GM19240 (cell line): ENCODE data around the gene AFDN.
A peak's percentile ranks its signal among the peaks of the same experiment; 100 is the strongest.

Experiments
- DNase-seq: peaks from one replicate; pipeline ENCODE4 v3.0.0; 2011; ENCODE audit warnings: low spot score; ENCODE audit not compliant: insufficient read length

AFDN gene, protein sequence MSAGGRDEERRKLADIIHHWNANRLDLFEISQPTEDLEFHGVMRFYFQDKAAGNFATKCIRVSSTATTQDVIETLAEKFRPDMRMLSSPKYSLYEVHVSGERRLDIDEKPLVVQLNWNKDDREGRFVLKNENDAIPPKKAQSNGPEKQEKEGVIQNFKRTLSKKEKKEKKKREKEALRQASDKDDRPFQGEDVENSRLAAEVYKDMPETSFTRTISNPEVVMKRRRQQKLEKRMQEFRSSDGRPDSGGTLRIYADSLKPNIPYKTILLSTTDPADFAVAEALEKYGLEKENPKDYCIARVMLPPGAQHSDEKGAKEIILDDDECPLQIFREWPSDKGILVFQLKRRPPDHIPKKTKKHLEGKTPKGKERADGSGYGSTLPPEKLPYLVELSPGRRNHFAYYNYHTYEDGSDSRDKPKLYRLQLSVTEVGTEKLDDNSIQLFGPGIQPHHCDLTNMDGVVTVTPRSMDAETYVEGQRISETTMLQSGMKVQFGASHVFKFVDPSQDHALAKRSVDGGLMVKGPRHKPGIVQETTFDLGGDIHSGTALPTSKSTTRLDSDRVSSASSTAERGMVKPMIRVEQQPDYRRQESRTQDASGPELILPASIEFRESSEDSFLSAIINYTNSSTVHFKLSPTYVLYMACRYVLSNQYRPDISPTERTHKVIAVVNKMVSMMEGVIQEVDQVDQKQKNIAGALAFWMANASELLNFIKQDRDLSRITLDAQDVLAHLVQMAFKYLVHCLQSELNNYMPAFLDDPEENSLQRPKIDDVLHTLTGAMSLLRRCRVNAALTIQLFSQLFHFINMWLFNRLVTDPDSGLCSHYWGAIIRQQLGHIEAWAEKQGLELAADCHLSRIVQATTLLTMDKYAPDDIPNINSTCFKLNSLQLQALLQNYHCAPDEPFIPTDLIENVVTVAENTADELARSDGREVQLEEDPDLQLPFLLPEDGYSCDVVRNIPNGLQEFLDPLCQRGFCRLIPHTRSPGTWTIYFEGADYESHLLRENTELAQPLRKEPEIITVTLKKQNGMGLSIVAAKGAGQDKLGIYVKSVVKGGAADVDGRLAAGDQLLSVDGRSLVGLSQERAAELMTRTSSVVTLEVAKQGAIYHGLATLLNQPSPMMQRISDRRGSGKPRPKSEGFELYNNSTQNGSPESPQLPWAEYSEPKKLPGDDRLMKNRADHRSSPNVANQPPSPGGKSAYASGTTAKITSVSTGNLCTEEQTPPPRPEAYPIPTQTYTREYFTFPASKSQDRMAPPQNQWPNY (N-terminal part only)

DNA sequence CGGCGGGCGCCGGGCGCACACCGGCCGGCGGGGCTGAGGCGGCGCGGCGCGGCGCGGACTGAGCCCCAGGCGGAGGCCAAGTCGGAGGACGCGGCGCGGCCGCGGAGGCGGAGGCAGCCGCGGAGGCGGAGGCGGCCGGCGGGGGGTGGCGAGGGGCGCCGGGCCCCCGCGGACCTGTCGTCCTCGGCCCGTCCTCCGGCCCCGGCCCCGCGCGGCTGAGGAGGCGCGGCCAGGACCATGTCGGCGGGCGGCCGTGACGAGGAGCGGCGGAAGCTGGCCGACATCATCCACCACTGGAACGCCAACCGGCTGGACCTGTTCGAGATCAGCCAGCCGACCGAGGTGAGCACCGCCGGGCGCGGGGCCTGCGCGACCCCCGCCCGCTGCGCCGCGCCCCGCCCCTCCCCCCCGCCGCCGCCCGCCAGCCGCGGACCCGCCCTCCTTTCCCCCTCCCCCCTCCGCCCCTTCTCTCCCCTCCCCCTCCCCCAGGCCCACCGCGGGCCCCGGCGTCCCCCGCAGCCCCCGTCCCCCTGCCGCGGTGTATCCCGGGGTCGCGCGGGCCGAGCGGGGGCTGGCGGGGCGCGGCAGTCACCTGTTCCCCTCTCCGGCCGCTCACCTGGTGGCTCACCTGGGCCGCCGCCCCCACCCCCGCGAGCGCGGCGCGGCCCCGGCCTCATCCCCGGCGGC lies at the start of gene AFDN:
Gene AFDN, plus strand, starts transcription at position 16 of the 687 bp plus-strand sequence. Its CDS starts 222 bp downstream, at position 238.
- DNase-seq = peak; percentile 67

DNA sequence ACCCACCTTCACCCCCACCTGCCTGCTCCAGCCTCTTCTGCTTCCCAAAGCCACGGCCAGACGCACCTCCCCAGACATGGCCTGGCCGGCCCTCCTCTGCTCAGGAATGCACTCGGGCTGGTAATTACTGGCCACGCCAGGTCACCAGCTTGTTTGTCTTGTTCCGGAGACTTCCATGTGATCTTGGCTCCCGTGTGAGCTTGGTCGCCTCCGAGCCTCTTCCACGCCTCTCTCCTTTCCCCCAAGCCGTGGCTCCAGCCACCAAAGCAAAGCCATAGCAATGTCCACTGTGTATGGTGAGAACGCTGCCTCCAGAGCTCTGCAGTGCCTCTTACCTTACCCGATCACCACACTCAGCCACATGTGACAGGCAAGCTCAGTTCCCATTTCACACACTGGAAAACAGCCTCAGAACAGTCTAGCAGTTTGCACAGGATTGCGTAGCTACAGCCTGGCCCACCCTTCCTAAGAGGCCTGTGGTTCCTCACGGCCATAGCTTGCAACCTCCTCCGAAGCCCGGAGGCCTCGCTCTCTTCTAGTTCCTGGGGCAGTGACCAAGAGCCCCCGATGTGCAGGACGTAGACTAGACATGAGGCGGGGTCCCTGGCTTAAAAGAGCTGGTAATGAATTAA lies 48.1 kb upstream of the AFDN start:
- no peak for DNase-seq

DNA sequence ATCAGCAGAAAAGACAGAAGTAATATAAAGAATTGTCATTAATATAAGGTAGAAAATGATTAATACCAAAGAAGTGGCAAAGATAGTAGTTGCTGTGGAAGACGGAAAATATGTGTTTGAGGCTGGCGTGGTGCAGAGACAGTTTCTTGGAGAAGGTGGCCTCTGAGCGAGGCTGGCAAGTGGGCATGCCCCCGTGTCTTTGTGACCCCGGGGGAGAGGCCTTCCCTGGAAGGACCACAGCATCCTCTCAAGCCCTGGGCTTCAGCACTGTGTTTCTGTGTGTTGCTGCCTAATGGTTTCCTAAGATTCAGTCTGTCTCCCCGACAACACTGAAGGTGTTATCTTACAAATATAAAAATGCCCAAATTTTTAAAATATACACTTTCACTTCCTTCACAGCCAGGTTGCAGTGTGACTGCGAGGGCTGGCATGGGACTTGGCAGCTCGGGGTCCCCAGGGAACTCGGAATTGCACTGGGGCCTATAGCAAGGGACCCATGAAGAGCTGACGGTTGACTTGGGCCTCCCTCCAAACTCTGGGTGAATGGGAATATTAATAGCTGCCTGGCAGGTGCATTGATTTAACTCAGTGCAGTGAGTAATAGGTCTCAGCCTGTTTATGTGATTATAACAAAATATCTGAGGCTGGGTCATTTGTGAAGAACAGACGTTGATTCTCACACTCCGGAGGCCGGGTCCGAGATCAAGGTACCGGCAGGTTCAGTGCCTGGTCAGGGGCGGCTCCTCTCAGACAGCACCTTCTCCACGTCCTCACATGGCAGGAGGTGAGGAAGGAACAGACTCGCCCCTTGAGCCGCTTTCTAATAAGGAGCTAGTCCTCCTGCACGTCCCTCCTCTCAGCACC lies 47.4 kb upstream of the AFDN start:
- no peak for DNase-seq

DNA sequence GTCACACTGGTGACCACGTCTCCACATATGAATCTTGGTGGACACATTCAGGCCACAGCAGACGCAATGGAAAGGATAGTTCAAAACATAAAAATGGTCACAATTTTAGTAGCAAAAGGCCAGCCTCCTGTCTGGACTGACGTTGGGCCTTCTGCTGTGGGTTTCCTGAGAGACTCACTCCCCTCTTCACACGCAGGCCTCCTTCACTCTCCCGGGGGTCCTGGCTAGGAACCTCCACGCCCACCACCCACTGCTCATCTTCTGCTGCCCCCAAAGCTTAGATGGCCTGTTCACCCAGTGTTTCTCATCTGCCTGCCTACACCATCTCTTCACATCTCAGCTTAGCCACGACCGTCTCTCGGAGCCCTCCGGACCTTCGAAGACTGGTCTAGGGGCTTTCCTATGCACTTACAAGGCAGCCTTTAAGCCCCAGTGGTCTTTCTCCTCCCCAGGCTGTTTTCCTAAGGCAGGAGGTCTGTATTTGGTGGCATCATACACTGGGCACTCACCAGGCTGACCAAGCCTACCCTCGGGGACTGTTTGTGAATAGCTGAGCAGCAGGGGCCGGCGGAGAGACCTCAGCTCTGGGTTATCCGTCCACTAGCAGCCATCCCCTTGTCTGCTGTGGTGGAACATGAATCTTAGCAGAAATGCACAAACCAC lies 46.6 kb upstream of the AFDN start:
- no peak for DNase-seq

DNA sequence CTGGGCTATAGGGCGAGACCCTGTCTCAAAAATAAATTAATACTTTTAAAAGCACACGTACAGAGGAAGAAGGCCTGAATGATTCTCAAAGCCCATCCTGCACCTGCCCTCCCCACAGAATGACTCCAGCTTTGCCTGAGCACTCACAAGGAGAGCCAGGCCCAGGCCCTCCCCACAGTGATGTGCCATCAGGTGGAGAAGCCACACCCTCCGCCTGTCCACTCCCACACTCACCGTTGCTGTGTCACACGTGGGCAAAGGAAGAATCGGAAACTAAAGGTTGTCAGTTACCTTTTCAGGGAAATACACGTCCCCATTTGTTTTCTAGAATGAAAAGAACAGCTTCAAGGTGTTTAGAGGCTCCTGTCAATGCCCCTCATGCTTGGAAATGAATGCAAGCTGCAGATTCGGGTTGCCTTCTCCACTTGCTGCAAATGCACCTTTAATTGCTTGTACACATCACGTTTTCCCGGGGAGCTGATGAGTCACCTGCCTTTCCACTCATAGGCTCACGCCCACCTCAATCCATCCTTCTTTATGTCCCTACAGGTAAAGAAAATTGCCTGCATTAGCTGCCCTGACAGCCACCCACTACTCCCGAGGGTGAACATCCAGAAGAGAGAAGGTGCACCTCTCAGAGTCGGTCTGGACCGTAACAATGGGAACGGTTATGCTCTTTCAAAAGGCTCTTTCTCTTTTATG lies 45.5 kb upstream of the AFDN start:
- DNase-seq = no peak

DNA sequence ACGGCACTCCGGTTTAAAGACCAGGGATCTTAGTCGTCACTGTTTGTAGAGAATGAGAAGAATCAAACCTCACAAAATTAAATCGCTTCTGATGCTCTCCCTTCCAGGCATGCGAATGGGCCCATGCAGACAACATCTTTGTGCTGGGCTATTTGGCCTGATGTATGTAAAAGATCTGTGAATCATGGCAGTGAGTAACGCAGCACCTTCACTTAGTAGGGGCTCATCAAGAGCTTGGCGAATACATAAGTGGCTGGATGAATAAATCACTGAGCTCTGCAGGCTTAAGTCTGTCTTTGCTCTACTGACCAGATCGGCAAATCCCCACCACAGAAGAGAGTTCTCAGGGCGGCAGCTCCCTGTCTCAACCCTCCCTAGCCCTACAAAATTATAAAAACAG lies 44.8 kb upstream of the AFDN start:
- no peak for DNase-seq

DNA sequence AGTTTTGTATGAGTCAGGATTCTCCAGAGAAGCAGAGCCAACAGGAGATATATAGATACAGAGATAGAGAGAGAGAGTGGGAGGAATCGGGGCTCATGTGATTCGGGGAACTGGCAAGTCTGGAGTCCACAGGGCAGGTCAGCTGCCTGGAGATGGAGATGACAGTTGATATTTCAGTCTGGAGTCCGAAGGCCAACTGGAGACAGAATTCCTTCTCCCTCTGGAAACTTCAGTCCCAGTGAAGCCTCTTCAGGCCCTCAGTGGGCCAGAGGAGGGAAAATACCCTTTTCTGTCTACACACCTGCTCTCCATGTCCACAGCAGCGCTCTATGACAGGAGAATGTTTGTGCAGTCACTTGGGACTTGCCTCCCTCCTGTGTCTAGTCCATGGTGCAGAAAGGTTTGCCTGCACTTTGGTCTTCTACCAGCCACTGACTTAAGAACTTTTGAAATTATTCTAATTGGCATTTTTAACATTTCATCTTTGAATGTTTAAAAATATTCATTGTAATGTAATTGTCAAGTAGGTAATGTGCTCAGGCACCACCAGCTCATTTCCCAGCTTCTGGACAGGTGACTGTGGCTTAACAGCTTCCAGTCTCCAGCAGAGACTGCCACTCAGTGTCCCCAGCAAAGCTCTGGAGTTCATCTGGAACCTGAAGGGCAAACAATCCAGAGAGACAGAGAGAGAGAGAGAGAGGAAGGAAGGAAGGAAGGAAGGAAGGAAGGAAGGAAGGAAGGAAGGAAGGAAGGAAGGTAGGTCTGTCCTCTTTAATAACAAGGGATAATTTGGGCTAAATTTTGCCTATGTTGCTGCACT lies 43.8 kb upstream of the AFDN start:
- no peak for DNase-seq

DNA sequence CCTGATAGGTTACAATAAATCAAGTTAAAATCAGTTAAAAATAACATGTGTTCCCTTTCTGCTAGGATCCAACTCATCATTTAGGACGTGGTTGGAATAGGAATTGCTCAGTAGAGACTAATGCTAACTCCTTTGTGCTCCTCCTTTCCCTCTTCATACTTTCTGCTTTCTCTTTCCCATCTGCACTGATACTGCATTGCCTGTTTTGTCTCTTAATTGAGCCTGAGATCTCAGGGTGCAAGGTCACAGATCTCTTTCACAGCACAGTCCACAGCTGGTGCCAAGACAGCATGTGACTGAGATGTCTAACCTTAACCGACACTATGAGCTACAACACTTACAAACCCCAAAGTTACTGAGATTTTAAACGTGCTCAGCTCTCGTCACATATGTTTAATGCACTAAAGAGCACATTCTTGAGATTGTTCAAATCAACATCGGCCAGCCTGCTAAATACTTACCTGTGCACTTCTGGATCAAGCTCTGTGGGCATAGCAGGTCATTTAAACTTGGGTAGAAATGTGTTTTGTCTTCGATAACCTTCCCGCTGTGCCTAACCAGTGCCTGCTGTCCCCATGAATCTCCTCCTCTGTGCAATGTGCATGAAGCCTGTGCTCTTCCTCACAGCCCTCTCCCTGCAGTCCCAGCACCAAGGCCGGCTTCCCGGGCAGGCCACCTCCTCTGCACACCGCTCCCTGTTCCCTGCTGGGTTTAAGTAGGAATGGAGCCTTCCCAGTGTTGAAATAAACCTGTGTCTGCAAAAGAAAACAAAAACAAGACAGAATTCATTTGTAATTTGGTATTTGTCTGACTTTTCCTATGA lies 39.6 kb upstream of the AFDN start:
- DNase-seq = no peak

DNA sequence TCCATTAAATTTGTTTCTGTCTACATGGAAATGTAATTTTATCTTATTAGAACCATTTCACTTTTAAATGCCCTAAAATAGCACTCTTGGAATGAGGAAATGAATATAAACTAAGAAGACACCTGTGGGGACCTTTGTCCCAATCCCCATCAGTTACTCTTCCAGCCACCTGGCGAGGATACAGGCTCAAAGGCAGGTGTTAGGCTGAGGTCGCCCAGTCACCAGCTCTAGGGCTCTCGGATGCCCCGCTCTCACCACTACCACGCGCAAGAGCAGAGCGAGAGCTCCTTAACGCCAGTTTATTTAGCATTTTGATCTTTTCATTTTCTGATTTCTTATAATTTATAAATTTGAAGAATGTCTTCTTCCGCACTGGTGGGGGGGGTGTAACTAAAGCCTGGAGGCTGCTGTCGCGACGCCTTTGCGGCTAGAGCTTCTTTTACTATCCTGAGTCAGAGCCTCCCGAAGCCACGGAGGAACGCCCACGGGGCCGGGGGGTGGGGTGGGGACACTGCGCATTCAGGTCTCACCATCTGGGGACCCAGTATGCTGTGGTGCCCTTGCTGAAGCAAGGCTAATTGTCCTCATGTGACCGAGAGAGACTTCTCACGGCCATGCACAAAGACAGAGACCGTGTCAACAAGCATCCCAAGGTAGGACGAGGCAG lies 38.7 kb upstream of the AFDN start:
- no peak for DNase-seq

DNA sequence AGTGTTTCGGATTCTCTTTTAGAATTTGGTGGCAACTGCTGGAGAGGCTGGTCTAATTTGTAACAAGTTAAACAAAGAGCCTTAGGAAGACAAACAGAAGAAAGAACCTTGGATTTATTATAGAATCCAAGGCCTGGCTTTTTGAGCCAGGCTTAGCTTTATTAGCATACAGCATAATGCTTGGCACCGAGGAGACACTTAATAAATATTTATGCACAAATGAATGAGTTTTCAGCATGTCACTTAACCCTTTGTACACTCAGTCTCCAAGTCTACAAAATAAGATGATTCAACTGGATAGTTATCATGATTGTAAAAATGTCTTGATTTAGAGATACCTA lies 38.2 kb upstream of the AFDN start:
- no peak for DNase-seq

DNA sequence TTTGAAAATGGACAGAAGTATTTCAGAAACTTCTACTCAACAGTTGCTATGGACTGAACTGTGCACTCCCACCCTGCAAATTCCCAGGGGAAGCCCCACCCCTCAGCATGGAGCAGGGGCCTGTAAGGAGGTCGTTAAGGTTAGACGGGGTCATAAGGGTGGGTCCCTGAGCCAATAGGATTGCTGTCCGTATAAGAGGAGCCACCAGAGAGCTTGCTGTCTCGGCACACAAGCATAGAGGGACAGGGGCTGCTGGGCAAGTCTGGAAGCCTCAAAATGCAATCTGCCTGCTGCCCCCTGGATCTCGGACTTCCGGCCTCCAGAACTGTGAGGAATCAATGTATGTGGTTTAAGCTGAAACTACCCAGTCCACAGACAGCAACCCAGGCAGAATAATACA lies 37.4 kb upstream of the AFDN start:
- DNase-seq = no peak

DNA sequence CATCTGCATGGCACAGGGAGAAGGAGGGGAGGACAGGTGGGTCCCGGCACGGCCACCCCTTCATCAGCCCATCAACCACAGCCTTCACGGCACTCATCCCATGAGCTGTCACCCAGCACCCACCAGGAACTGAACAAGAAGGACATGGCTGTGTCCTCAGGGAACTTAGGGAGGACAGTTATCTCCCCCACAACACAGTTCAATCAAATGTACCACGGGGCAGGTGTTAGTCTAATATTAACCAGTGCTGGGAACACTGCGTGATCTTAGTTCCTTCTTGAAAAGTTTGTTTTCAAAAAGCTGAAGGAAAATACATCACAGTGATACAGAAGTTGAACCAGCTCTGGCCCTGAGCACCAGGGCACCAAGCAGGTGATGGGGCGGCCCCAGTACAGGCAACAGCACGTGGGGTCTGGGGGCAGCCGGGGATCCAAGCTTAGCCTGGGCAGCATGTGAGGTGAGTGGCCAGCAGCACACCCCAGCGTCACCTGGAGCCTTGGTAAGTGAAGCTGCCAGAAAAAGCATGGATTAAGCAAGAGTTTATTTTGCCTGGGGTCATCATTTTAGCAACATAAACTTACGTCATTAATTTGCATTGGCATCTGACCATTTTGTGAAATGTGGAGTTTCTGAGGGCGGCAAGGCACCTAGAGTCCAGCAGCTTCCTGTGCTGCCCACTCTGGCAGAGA lies 35.5 kb upstream of the AFDN start:
- no peak for DNase-seq

DNA sequence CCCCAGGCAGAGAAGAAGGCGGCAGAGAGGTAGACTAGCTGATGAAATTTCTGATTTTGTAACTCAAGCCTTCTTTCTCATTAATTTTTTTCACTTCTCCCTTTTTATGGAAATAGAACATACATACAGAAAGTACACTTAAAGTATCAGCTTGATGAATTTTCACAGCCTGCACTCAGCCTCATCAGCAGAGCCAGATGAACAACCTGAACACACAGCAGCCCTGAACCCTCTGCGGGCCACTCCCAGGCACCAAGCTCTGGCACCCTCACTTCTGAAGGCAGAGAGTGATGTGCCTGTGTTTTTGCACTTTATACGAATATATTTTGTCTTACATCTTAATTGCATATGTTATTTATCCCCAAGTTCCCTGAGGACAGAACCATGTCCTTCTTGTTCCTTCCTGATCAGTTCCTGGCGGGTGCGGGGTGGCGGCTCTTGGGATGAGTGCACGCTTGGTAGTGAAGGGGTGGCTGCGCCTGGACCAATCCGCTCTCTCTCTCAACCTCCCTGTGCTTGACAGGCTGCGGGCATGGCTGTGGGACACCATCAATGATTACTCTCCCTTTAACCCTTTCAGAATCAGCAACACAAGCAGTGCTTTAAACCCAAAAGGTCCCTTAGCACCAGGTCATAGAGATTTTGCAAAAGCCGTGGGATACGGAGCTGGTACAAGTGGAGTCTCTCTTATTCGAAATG lies 34.8 kb upstream of the AFDN start:
- no peak for DNase-seq

DNA sequence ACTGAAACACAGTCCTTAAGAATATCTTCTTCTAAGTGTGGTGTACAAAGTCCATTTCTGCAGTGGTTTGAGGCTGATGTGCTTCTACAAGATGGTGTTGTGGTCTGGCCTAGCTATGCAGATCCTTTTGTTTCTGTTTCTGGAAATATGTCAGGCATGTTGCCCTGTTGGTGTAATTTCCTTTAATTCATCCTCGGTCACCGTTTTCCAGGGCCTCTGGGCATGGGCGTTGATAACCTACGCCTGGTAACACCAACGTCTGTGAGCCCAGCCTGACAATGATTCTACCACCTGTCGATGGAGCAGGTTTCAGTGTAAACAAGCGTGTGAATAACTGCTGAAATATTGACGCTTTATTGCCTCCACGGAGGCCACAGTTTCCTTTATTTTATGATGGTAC lies 33.3 kb upstream of the AFDN start:
- no peak for DNase-seq
